Measurements from ENCODE around the gene PKDCC. TPM values are rescaled to one million over a fixed set of nuclear protein-coding genes. Genes with fewer than 3 reads are reported as not detected.

PKDCC gene
- total RNA-seq, 1 experiment from 2014 or later: 12.5 TPM

- CTCF ChIA-PET: no interaction called here
- H3K36me3 Mint-ChIP-seq (ENCODE audit: insufficient read depth, unreplicated experiment): no peaks in the 10 kb centered on the region
Observed at GRCh38 chr2:42041377-42042127, 6.3 kb upstream of the PKDCC start.

GRCh38 chr2:42042631-42043355 lies 5.0 kb upstream of the PKDCC start:
- intact Hi-C loops (cut with micrococcal nuclease; ENCODE audit: unreplicated experiment): no loop called here
- DNase-seq: no peak
- TF ChIP-seq CTCF (IDR thresholded peaks at IDR 0.05; ENCODE audit: unreplicated experiment): no peak
- BruUV-seq (replicated peaks): no TSS peak
- Mint-ChIP-seq H3K36me3 (ENCODE audit: insufficient read depth, unreplicated experiment) (peaks cover 8% of the 10 kb centered on the region), H3K4me3 (ENCODE audit: low read depth, unreplicated experiment) (no peak overlapping the region), H3K27ac (ENCODE audit: unreplicated experiment) (no peak overlapping the region), H3K9me3 (ENCODE audit: low read depth, unreplicated experiment) (peaks cover 2% of the 10 kb centered on the region), H3K27me3 (ENCODE audit: unreplicated experiment) (peaks cover 72% of the 10 kb centered on the region), H3K4me1 (ENCODE audit: low read depth, unreplicated experiment) (no peaks in the 10 kb centered on the region)
- CTCF ChIA-PET: no interaction called here

More at GRCh38 chr2:42041377-42042127, 6.3 kb upstream of the PKDCC start:
- no peak overlapping the region for H3K27ac Mint-ChIP-seq (ENCODE audit: unreplicated experiment)
- no TSS peak for BruUV-seq (replicated peaks)
- peaks cover 65% of the 10 kb centered on the region for H3K27me3 Mint-ChIP-seq (ENCODE audit: unreplicated experiment)
- H3K9me3 Mint-ChIP-seq (ENCODE audit: low read depth, unreplicated experiment): peaks cover 2% of the 10 kb centered on the region
- H3K4me3 Mint-ChIP-seq (ENCODE audit: low read depth, unreplicated experiment): no peak overlapping the region
- no peak for DNase-seq
- no peaks in the 10 kb centered on the region for H3K4me1 Mint-ChIP-seq (ENCODE audit: low read depth, unreplicated experiment)
- intact Hi-C loops (cut with micrococcal nuclease; ENCODE audit: unreplicated experiment): no loop called here
- TF ChIP-seq CTCF (IDR thresholded peaks at IDR 0.05; ENCODE audit: unreplicated experiment): no peak

GRCh38 chr2:42043789-42044394 lies 3.9 kb upstream of the PKDCC start:
- no peak for TF ChIP-seq CTCF (IDR thresholded peaks at IDR 0.05; ENCODE audit: unreplicated experiment)
- intact Hi-C loops (cut with micrococcal nuclease; ENCODE audit: unreplicated experiment): no loop called here
- peaks cover 2% of the 10 kb centered on the region for H3K9me3 Mint-ChIP-seq (ENCODE audit: low read depth, unreplicated experiment)
- peaks cover 14% of the 10 kb centered on the region for H3K36me3 Mint-ChIP-seq (ENCODE audit: insufficient read depth, unreplicated experiment)
- no peaks in the 10 kb centered on the region for H3K4me1 Mint-ChIP-seq (ENCODE audit: low read depth, unreplicated experiment)
- CTCF ChIA-PET: no interaction called here
- no peak for DNase-seq
- no peak overlapping the region for H3K4me3 Mint-ChIP-seq (ENCODE audit: low read depth, unreplicated experiment)
- no TSS peak for BruUV-seq (replicated peaks)
- H3K27me3 Mint-ChIP-seq (ENCODE audit: unreplicated experiment): peaks cover 72% of the 10 kb centered on the region
- H3K27ac Mint-ChIP-seq (ENCODE audit: unreplicated experiment): no peak overlapping the region

GRCh38 chr2:42044939-42045338 lies 2.9 kb upstream of the PKDCC start:
- CTCF ChIA-PET: no interaction called here
- intact Hi-C loops (cut with micrococcal nuclease; ENCODE audit: unreplicated experiment): no loop called here
- Mint-ChIP-seq H3K4me1 (ENCODE audit: low read depth, unreplicated experiment) (peaks cover 6% of the 10 kb centered on the region), H3K27me3 (ENCODE audit: unreplicated experiment) (peaks cover 66% of the 10 kb centered on the region), H3K36me3 (ENCODE audit: insufficient read depth, unreplicated experiment) (peaks cover 16% of the 10 kb centered on the region), H3K9me3 (ENCODE audit: low read depth, unreplicated experiment) (peaks cover 2% of the 10 kb centered on the region), H3K27ac (ENCODE audit: unreplicated experiment) (no peak overlapping the region), H3K4me3 (ENCODE audit: low read depth, unreplicated experiment) (no peak overlapping the region)
- DNase-seq: no peak
- BruUV-seq (replicated peaks): no TSS peak
- no peak for TF ChIP-seq CTCF (IDR thresholded peaks at IDR 0.05; ENCODE audit: unreplicated experiment)

Measured in Calu3 (cell line).